Esophagus muscularis mucosa (tissue), 4 donors: Measurements from ENCODE around the gene SKOR1. TPM values are rescaled to one million over a fixed set of nuclear protein-coding genes. Genes with fewer than 3 reads are reported as not detected.

Source experiments
- DNase-seq: peaks from one replicate; pipeline ENCODE4 v3.0.0-alpha.2; 2017; ENCODE audit errors: extremely low spot score
- H3K27ac ChIP-seq, 4 donors: fragments of 200-600 bp; sonication (generic); replicated peaks in 1 of 4; 1 replicate in 3 of 4; 2 replicates in 1 of 4; pipeline ENCODE4 v1.5.1; 2016 to 2019; ENCODE audit warnings: mild to moderate bottlenecking in 1 of 4
- H3K27me3 ChIP-seq, 4 donors: fragments of 200-600 bp; sonication (generic); one replicate each; pipeline versions ENCODE4 v1.5.1 to v1.6.0; 2016 to 2019
- H3K36me3 ChIP-seq, 4 donors: fragments of 200-600 bp; sonication (generic); one replicate each; pipeline ENCODE4 v1.5.1; 2016 to 2019
- H3K4me1 ChIP-seq, 4 donors: fragments of 200-600 bp; sonication (generic); one replicate each; pipeline ENCODE4 v1.5.1; 2016 to 2019
- H3K4me3 ChIP-seq, 4 donors: fragments of 200-600 bp; sonication (generic); 1 replicate in 2 of 4; 2 replicates in 2 of 4; pipeline ENCODE4 v1.5.1; 2016 to 2019; ENCODE audit warnings: mild to moderate bottlenecking in 4 of 4, moderate library complexity in 1 of 4
- H3K9me3 ChIP-seq, 4 donors: fragments of 200-600 bp; sonication (generic); 1 replicate in 3 of 4; 2 replicates in 1 of 4; pipeline ENCODE4 v1.5.1; 2016 to 2019
- EP300 ChIP-seq: sonication (generic); formaldehyde crosslinking; IDR thresholded peaks from one replicate; pipeline ENCODE4 v1.6.1; 2017; ENCODE audit warnings: antibody characterized with exemption
- POLR2A ChIP-seq: fragments of 450-650 bp; IDR thresholded peaks from one replicate; pipeline ENCODE4 v1.6.1; 2017; ENCODE audit warnings: antibody characterized with exemption, moderate library complexity, mild to moderate bottlenecking, low read depth
- POLR2AphosphoS5 ChIP-seq, 2 donors: sonication (generic); formaldehyde crosslinking; IDR thresholded peaks; one replicate each; pipeline ENCODE4 v1.6.1; 2017; ENCODE audit warnings: antibody characterized with exemption in 2 of 2
- WGBS: methylation state at CpG from one replicate; pipeline ENCODE4 v1.1.5; 2018; 5-methylcytosine and 5-hydroxymethylcytosine counted together
- intact Hi-C: fragments of 100-400 bp; cut with DNase I; formaldehyde crosslinking; loops from one replicate; pipeline ENCODE4 v1.15.1; 2023
- total RNA-seq, 4 donors: library from RNA; depleted of rRNA; stranded (reverse); fragments of >200 nt; gene quantifications; one replicate each; pipeline versions ENCODE4 v1.1.0 to v1.2.1, GENCODE V29; 2016
- TF ChIP-seq, protein P1 (sequence below), 3 experiments: fragments of 200-600 bp in 2 of 3; fragments of 450-650 bp in 1 of 3; sonication (generic) in 2 of 3; IDR thresholded peaks; one replicate each; pipeline ENCODE4 v1.5.1; 2017 to 2019; ENCODE audit warnings: antibody characterized with exemption in 3 of 3, mild to moderate bottlenecking in 2 of 3, moderate library complexity in 1 of 3

Gene SKOR1
- total RNA-seq, 4 donors from 2014 or later: 0.58 to 1.2 (median 0.84) TPM

DNA sequence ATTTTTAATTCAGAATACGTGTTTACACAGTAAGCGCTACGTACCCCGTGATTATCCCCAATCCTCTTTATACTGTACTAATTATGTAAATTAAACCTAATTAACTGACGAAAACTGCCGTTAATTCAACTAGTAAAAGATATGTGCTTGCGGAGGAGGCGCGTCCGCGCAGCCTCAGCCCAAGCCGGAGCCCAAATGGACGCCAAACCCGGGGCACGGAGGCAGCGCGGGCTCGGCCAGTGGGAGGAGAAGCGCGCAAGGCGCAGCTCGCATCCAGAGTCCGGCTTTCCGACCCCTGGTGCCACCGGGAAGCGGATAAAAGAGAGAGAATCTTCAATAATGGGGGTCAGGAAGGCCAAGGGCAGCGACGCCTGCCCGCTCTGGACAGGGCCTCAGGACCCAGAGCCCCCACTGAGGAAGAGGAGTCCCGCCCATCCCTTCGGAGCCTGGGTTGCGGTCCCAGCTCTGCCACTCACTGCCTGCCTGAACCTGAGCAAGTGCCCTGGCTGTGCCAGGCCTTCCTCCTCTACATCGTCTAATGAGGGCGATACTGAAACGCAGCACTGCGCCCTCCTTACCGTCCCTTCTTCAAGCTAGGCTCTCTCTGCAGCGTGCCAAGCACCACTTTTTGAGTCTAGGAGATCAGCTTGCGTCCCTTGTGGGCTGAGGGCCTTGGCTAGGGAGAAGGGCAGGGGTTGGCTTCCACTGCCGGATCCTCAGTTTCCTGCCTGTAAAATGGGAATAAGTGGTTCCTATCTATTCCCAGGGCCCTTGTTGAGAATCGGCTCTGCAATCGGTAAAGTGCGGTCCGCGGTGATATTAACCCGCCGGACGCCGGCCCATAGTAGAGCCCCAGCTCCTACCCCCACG is 5.0 kb upstream of the SKOR1 start:
- 15% methylated on average over 36 of the region's 50 CpGs for WGBS
- no peak overlapping the region for H3K27ac ChIP-seq
- peaks cover 12 to 61% (median 52%) of the 10 kb centered on the region in 4 donors for H3K4me1 ChIP-seq
- no peak for TF ChIP-seq POLR2AphosphoS5 (IDR thresholded peaks at IDR 0.05)
- TF ChIP-seq EP300: no peak
- no peak for TF ChIP-seq POLR2A
- intact Hi-C loops: no loop called here
- H3K36me3 ChIP-seq: no peaks in the 10 kb centered on the region
- H3K4me3 ChIP-seq: no peak overlapping the region
- H3K27me3 ChIP-seq: peaks cover 3 to 83% (median 66%) of the 10 kb centered on the region in 4 donors
- H3K9me3 ChIP-seq: peaks cover 0 to 8% (median 6%) of the 10 kb centered on the region in 4 donors
- no peak for DNase-seq

DNA sequence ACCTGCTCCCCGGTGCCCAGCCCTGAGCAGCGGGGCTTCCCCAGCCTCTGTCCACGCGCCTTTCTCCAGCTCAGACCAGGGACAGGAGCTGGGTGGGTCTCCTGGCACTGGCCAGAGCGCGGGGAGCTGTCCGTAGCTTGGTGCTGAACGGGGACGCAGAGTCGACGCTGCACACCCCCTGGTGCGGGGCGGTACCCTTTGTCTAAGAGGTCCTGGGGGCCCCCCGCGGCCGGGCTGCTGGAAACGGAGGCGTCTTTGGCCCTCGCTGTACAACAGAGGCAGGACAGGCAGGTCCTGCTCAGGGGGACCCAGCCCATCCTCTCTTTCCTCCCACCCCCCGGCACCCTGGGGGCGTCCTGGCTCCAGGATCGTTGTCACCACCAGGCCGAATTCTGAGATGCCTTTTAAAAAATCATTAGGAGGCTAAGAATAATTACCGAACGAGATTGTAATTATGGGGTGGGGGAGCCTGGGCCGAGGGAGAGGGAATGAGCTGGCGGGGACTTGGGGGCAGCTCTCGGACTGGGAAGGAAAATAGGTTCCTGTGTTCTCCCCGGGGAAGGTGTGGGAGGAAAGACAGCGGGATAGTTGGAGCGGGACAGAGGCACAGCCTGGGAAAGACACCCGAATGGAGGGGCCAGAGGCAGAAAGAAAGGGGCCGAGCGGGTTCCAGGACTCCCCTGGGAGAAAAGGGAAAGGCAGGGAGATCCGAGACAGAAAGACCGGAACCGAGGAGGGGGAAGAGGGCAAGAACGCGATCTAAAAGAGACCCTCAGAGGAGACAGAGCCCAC is 4.1 kb upstream of the SKOR1 start:
- Histone ChIP-seq H3K4me1 (peaks cover 19 to 69% (median 60%) of the 10 kb centered on the region in 4 donors), H3K4me3 (no peak overlapping the region), H3K27ac (no peak overlapping the region), H3K36me3 (no peaks in the 10 kb centered on the region), H3K27me3 (peaks cover 3 to 91% (median 74%) of the 10 kb centered on the region in 4 donors), H3K9me3 (no peaks in the 10 kb centered on the region)
- intact Hi-C loops: no loop called here
- no peak for TF ChIP-seq EP300
- no peak for TF ChIP-seq POLR2A
- TF ChIP-seq, protein P1, sequence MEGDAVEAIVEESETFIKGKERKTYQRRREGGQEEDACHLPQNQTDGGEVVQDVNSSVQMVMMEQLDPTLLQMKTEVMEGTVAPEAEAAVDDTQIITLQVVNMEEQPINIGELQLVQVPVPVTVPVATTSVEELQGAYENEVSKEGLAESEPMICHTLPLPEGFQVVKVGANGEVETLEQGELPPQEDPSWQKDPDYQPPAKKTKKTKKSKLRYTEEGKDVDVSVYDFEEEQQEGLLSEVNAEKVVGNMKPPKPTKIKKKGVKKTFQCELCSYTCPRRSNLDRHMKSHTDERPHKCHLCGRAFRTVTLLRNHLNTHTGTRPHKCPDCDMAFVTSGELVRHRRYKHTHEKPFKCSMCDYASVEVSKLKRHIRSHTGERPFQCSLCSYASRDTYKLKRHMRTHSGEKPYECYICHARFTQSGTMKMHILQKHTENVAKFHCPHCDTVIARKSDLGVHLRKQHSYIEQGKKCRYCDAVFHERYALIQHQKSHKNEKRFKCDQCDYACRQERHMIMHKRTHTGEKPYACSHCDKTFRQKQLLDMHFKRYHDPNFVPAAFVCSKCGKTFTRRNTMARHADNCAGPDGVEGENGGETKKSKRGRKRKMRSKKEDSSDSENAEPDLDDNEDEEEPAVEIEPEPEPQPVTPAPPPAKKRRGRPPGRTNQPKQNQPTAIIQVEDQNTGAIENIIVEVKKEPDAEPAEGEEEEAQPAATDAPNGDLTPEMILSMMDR (IDR thresholded peaks at IDR 0.05): no peak
- TF ChIP-seq POLR2AphosphoS5 (IDR thresholded peaks at IDR 0.05): no peak
- DNase-seq: no peak
- WGBS: 9% methylated on average over 37 of the region's 39 CpGs

DNA sequence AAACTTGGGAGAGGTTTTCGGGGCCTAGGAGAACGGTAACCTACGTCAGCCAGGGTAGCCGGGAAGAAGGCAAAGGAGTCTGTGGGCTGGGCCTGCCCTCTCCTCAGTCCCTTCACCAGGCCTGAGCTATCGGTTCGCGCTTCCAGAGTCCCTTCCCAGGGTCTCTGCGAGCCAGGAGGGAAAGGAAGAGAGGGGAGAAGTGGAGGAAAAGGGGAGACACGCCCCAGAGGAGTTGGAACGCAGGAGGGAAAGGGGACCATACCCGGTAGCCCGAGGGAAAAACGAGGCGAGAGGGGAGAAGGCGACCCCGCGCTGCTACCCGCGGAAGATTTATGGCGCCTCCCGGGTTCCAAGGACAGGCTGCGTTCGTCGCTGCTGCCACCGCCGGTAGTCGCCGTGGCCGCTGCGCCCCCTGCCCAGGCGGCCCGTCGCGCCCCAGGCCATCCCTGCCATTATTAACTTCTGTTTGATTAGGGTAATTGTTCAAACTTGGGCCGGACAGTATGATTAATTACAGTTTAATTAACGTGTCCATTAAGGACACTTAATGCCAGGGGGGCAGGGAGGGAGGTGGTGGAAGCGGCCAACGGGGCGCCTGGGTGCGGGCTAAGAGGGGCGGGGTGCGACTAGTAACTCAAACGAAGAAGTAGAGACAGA is 3.4 kb upstream of the SKOR1 start:
- Histone ChIP-seq H3K27me3 (peaks cover 3 to 99% (median 81%) of the 10 kb centered on the region in 4 donors), H3K9me3 (no peaks in the 10 kb centered on the region), H3K36me3 (no peaks in the 10 kb centered on the region), H3K4me3 (no peak overlapping the region), H3K4me1 (peaks cover 23 to 76% (median 68%) of the 10 kb centered on the region in 4 donors), H3K27ac (no peak overlapping the region)
- no peak for DNase-seq
- intact Hi-C loops: no loop called here
- 7% methylated on average over 42 of the region's 43 CpGs for WGBS
- TF ChIP-seq POLR2A: no peak
- no peak for TF ChIP-seq EP300
- TF ChIP-seq POLR2AphosphoS5 (IDR thresholded peaks at IDR 0.05): no peak
- TF ChIP-seq, protein P1 (IDR thresholded peaks at IDR 0.05): no peak

DNA sequence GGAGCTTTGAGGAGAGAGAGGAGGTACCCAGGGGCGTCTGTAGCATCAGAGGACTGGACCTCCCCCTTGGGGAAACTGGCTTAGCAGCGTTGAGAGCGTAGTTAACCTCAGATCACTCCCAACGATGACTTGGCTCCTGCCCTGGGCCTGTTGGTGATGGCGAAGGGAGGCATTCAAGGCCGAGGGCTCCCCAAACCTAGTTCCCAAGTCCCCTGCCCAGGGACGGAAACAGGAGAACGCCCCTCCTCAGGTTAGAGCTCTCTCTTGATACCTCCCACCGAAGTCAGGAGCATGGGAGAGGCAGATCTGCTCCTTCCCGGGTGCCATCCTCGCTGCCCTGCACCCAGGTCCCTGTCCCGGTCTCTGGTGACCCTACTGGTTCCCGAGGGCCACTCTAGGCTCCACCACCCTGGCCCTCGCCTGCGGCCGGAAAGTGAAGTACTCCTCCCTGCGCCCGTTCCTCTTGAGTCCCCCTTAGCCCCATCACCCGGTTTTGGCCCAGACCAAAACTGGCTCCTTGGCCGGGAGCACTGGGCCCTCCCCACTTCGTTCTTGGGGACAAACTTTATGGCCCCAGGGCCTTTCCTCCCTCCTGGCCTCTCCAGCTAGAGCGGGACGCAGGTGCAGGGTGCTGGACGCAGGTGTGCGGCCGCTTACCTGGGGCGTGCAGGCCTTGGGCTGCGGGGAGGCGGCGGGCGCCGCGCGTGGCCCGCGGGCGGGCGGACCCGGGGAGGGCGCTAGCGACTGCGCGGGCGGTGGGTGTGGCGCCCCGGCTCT is 2.6 kb upstream of the SKOR1 start:
- 6% methylated on average over 21 of the region's 46 CpGs for WGBS
- peak overlapping the region in 3 of 4 donors; percentile 25 to 39 (median 27) for H3K4me3 ChIP-seq
- H3K4me1 ChIP-seq: peaks cover 30 to 84% (median 76%) of the 10 kb centered on the region in 4 donors

More for the DNA sequence above, 2.6 kb upstream of the SKOR1 start:
- intact Hi-C loops: no loop called here
- no peak overlapping the region for H3K27ac ChIP-seq
- TF ChIP-seq, protein P1 (IDR thresholded peaks at IDR 0.05): no peak
- TF ChIP-seq EP300 (no peak), POLR2AphosphoS5 (IDR thresholded peaks at IDR 0.05) (no peak), POLR2A (no peak)
- peaks cover 6 to 100% (median 89%) of the 10 kb centered on the region in 4 donors for H3K27me3 ChIP-seq
- no peaks in the 10 kb centered on the region for H3K36me3 ChIP-seq
- H3K9me3 ChIP-seq: no peaks in the 10 kb centered on the region
- no peak for DNase-seq
